Measurements from ENCODE around the gene KCNQ2.

Gene KCNQ2

GRCh38 chr20:63369724-63370617, 102.5 kb downstream of the KCNQ2 start:
- Mint-ChIP-seq H3K36me3 (no peaks in the 10 kb centered on the region), H3K4me3 (no peak overlapping the region), H3K27me3 (peaks cover 2% of the 10 kb centered on the region), H3K27ac (no peak overlapping the region), H3K4me1 (no peaks in the 10 kb centered on the region), H3K9me3 (no peaks in the 10 kb centered on the region)

- H3K27ac Mint-ChIP-seq = no peak overlapping the region
- H3K27me3 Mint-ChIP-seq = peaks cover 1% of the 10 kb centered on the region
- H3K9me3 Mint-ChIP-seq = no peaks in the 10 kb centered on the region
- H3K4me1 Mint-ChIP-seq = no peaks in the 10 kb centered on the region
- H3K4me3 Mint-ChIP-seq = no peak overlapping the region
- H3K36me3 Mint-ChIP-seq = no peaks in the 10 kb centered on the region
These were observed 103.4 kb downstream of the KCNQ2 start for GRCh38 chr20:63369024-63369530.

- Mint-ChIP-seq H3K4me3 (no peak overlapping the region), H3K27me3 (peaks cover 1% of the 10 kb centered on the region), H3K4me1 (no peaks in the 10 kb centered on the region), H3K36me3 (no peaks in the 10 kb centered on the region), H3K27ac (no peak overlapping the region), H3K9me3 (no peaks in the 10 kb centered on the region)
These were observed 104.3 kb downstream of the KCNQ2 start for GRCh38 chr20:63368151-63368550.

- no peak overlapping the region for H3K4me3 Mint-ChIP-seq
- H3K4me1 Mint-ChIP-seq = peaks cover 1% of the 10 kb centered on the region
- H3K27ac Mint-ChIP-seq = no peak overlapping the region
- no peaks in the 10 kb centered on the region for H3K36me3 Mint-ChIP-seq
- H3K9me3 Mint-ChIP-seq = no peaks in the 10 kb centered on the region
- H3K27me3 Mint-ChIP-seq = peaks cover 6% of the 10 kb centered on the region
These were observed 104.9 kb downstream of the KCNQ2 start for GRCh38 chr20:63367446-63368055.

- Mint-ChIP-seq H3K4me1 (peaks cover 4% of the 10 kb centered on the region), H3K9me3 (no peaks in the 10 kb centered on the region), H3K27ac (no peak overlapping the region), H3K4me3 (no peak overlapping the region), H3K36me3 (no peaks in the 10 kb centered on the region), H3K27me3 (peaks cover 9% of the 10 kb centered on the region)
These were observed 105.8 kb downstream of the KCNQ2 start for GRCh38 chr20:63366390-63367365.

- H3K27me3 Mint-ChIP-seq = peaks cover 9% of the 10 kb centered on the region
- H3K9me3 Mint-ChIP-seq = no peaks in the 10 kb centered on the region
- no peak overlapping the region for H3K27ac Mint-ChIP-seq
- H3K4me1 Mint-ChIP-seq = peaks cover 4% of the 10 kb centered on the region
- no peaks in the 10 kb centered on the region for H3K36me3 Mint-ChIP-seq
- H3K4me3 Mint-ChIP-seq = no peak overlapping the region
These were observed 106.7 kb downstream of the KCNQ2 start for GRCh38 chr20:63365601-63366389.

- Mint-ChIP-seq H3K36me3 (no peaks in the 10 kb centered on the region), H3K27ac (no peak overlapping the region), H3K4me1 (peaks cover 4% of the 10 kb centered on the region), H3K4me3 (no peak overlapping the region), H3K9me3 (no peaks in the 10 kb centered on the region), H3K27me3 (peaks cover 9% of the 10 kb centered on the region)
These were observed 107.5 kb downstream of the KCNQ2 start for GRCh38 chr20:63364801-63365585.

- Mint-ChIP-seq H3K36me3 (no peaks in the 10 kb centered on the region), H3K4me1 (peaks cover 4% of the 10 kb centered on the region), H3K4me3 (no peak overlapping the region), H3K9me3 (no peaks in the 10 kb centered on the region), H3K27ac (no peak overlapping the region), H3K27me3 (peaks cover 12% of the 10 kb centered on the region)
These were observed 108.4 kb downstream of the KCNQ2 start for GRCh38 chr20:63363981-63364561.

- no peaks in the 10 kb centered on the region for H3K9me3 Mint-ChIP-seq
- no peak overlapping the region for H3K27ac Mint-ChIP-seq
- peaks cover 4% of the 10 kb centered on the region for H3K4me1 Mint-ChIP-seq
- H3K36me3 Mint-ChIP-seq = no peaks in the 10 kb centered on the region
- peaks cover 13% of the 10 kb centered on the region for H3K27me3 Mint-ChIP-seq
- no peak overlapping the region for H3K4me3 Mint-ChIP-seq
These were observed 109.2 kb downstream of the KCNQ2 start for GRCh38 chr20:63363013-63363957.

GRCh38 chr20:63362436-63363009, 109.9 kb downstream of the KCNQ2 start:
- Mint-ChIP-seq H3K27ac (no peak overlapping the region), H3K36me3 (no peaks in the 10 kb centered on the region), H3K4me3 (no peak overlapping the region), H3K4me1 (peaks cover 4% of the 10 kb centered on the region), H3K27me3 (peaks cover 13% of the 10 kb centered on the region), H3K9me3 (no peaks in the 10 kb centered on the region)

GRCh38 chr20:63361519-63362435, 110.7 kb downstream of the KCNQ2 start:
- Mint-ChIP-seq H3K27ac (no peak overlapping the region), H3K36me3 (no peaks in the 10 kb centered on the region), H3K27me3 (peaks cover 12% of the 10 kb centered on the region), H3K4me3 (no peak overlapping the region), H3K9me3 (no peaks in the 10 kb centered on the region), H3K4me1 (peaks cover 4% of the 10 kb centered on the region)

Measured in activated naive CD4-positive, alpha-beta T cell treated with anti-CD3 and anti-CD28 coated beads, Interleukin-2, amount 50 U/mL, for 24 hours (primary cell).